RWPE2 (cell line): ENCODE data around the gene DLG2.

ENCODE experiments used
- ATAC-seq: fragments of 200-7000 bp; cut with Tn5 transposase; 3 replicates; pipeline ENCODE4 v1.9.1; 2021; ENCODE audit warnings: low read depth
- DNase-seq: peaks from one replicate; pipeline ENCODE4 v3.0.0-alpha.2; 2020; ENCODE audit warnings: low spot score
- H3K27ac ChIP-seq: fragments of 450-650 bp; 2 replicates; pipeline ENCODE4 v1.5.1; 2017; ENCODE audit warnings: mild to moderate bottlenecking; ENCODE audit not compliant: poor library complexity, severe bottlenecking
- H3K27me3 ChIP-seq: fragments of 250-450 bp; sonication (Bioruptor Pico); 2 replicates; pipeline ENCODE4 v1.5.1; 2021; ENCODE audit warnings: mild to moderate bottlenecking, moderate library complexity; ENCODE audit not compliant: insufficient read depth, poor library complexity, severe bottlenecking
- H3K36me3 ChIP-seq: fragments of 250-450 bp; sonication (Bioruptor Pico); 2 replicates; pipeline ENCODE4 v1.5.1; 2020; ENCODE audit warnings: low read depth, mild to moderate bottlenecking, moderate library complexity
- H3K4me1 ChIP-seq: fragments of 250-450 bp; sonication (Bioruptor Pico); 2 replicates; pipeline ENCODE4 v1.5.1; 2021; ENCODE audit warnings: mild to moderate bottlenecking, moderate library complexity; ENCODE audit not compliant: insufficient read depth, poor library complexity, severe bottlenecking
- H3K4me3 ChIP-seq: fragments of 250-450 bp; sonication (Bioruptor Pico); 2 replicates; pipeline ENCODE4 v1.5.1; 2021; ENCODE audit warnings: mild to moderate bottlenecking, moderate library complexity; ENCODE audit not compliant: severe bottlenecking
- H3K9me3 ChIP-seq: fragments of 250-450 bp; sonication (Bioruptor Pico); 2 replicates; pipeline ENCODE4 v1.5.1; 2021; ENCODE audit warnings: mild to moderate bottlenecking, moderate library complexity; ENCODE audit not compliant: severe bottlenecking
- CTCF ChIP-seq: fragments of 450-650 bp; IDR thresholded peaks from one replicate; pipeline ENCODE4 v1.5.1; 2017; ENCODE audit warnings: mild to moderate bottlenecking, moderate library complexity; ENCODE audit not compliant: poor library complexity, severe bottlenecking

Gene DLG2

GRCh38 chr11:84958295-84958694 is 668.8 kb downstream of the DLG2 start:
- H3K4me1 ChIP-seq, result no peaks in the 10 kb centered on the region
- no peaks in the 10 kb centered on the region for H3K36me3 ChIP-seq
- H3K4me3 ChIP-seq, result no peak overlapping the region
- H3K27ac ChIP-seq, result no peak overlapping the region
- no peak for TF ChIP-seq CTCF
- ATAC-seq (no peak), DNase-seq (no peak)
- H3K27me3 ChIP-seq, result peaks cover 2% of the 10 kb centered on the region
- H3K9me3 ChIP-seq, result no peaks in the 10 kb centered on the region

GRCh38 chr11:84950569-84951270 is 676.4 kb downstream of the DLG2 start:
- Histone ChIP-seq H3K9me3 (no peaks in the 10 kb centered on the region), H3K4me3 (no peak overlapping the region), H3K4me1 (no peaks in the 10 kb centered on the region), H3K27ac (no peak overlapping the region), H3K27me3 (peaks cover 5% of the 10 kb centered on the region), H3K36me3 (no peaks in the 10 kb centered on the region)
- DNase-seq (no peak), ATAC-seq (no peak)
- TF ChIP-seq CTCF, result no peak

GRCh38 chr11:84947970-84948580 is 679.1 kb downstream of the DLG2 start:
- ATAC-seq (no peak), DNase-seq (no peak)
- Histone ChIP-seq H3K9me3 (peaks cover 3% of the 10 kb centered on the region), H3K27me3 (peaks cover 5% of the 10 kb centered on the region), H3K4me1 (no peaks in the 10 kb centered on the region), H3K27ac (no peak overlapping the region), H3K4me3 (no peak overlapping the region), H3K36me3 (no peaks in the 10 kb centered on the region)
- no peak for TF ChIP-seq CTCF

GRCh38 chr11:84947070-84947469 is 680.1 kb downstream of the DLG2 start:
- DNase-seq, result no peak
- Histone ChIP-seq H3K9me3 (peaks cover 3% of the 10 kb centered on the region), H3K27ac (no peak overlapping the region), H3K4me1 (no peaks in the 10 kb centered on the region), H3K27me3 (peaks cover 5% of the 10 kb centered on the region), H3K36me3 (no peaks in the 10 kb centered on the region), H3K4me3 (no peak overlapping the region)
- TF ChIP-seq CTCF, result no peak
- ATAC-seq, result no peak

GRCh38 chr11:84930863-84931262 is 696.3 kb downstream of the DLG2 start:
- Histone ChIP-seq H3K27ac (no peak overlapping the region), H3K4me1 (no peaks in the 10 kb centered on the region), H3K9me3 (no peaks in the 10 kb centered on the region), H3K27me3 (peaks cover 11% of the 10 kb centered on the region), H3K4me3 (no peak overlapping the region), H3K36me3 (no peaks in the 10 kb centered on the region)
- no peak for ATAC-seq
- DNase-seq, result no peak
- TF ChIP-seq CTCF, result no peak
